WTC11 (cell line): Measurements from ENCODE around the gene GSK3B. TPM values are rescaled to one million over a fixed set of nuclear protein-coding genes. Genes with fewer than 3 reads are reported as not detected.

Experiments used
- ATAC-seq: fragments of 200-7000 bp; cut with Tn5 transposase; 2 replicates; pipeline ENCODE4 v1.10.0; 2021; ENCODE audit warnings: mild to moderate bottlenecking, moderate library complexity
- CTCF ChIA-PET: fragments of 300-600 bp; sonication (Branson Sonifier 250); formaldehyde crosslinking; loops from one replicate; lab custom pipeline; 2021; ENCODE audit warnings: antibody characterized with exemption; lab: Charles Lee
- POLR2A ChIA-PET: fragments of 350-600 bp; sonication (Branson Sonifier 250); formaldehyde crosslinking; loops from one replicate; lab custom pipeline; 2021; ENCODE audit warnings: antibody characterized with exemption; lab: Charles Lee
- DNase-seq: peaks from one replicate; pipeline ENCODE4 v3.0.0; 2021; ENCODE audit warnings: low spot score
- H3K27ac Mint-ChIP-seq: 2 replicates; pipeline ENCODE4 v1.8.0; 2021; ENCODE audit warnings: mixed read lengths
- H3K27me3 Mint-ChIP-seq: 2 replicates; pipeline ENCODE4 v1.8.0; 2021; ENCODE audit warnings: low read depth, mild to moderate bottlenecking, moderate library complexity, mixed read lengths
- H3K36me3 Mint-ChIP-seq: 2 replicates; pipeline ENCODE4 v1.8.0; 2021; ENCODE audit warnings: mixed read lengths
- H3K4me1 Mint-ChIP-seq: 2 replicates; pipeline ENCODE4 v1.8.0; 2022; ENCODE audit warnings: mixed read lengths
- H3K4me3 Mint-ChIP-seq: 2 replicates; pipeline ENCODE4 v1.8.0; 2021; ENCODE audit warnings: mild to moderate bottlenecking, moderate library complexity, mixed read lengths
- H3K9me3 Mint-ChIP-seq: 2 replicates; pipeline ENCODE4 v1.8.0; 2021; ENCODE audit warnings: mixed read lengths
- CREM ChIP-seq: sonication (generic); formaldehyde crosslinking; IDR thresholded peaks from 2 replicates; pipeline ENCODE4 v1.8.1; 2022; ENCODE audit warnings: mild to moderate bottlenecking, missing genetic modification reagents, moderate library complexity
- FOXK1 ChIP-seq: sonication (generic); formaldehyde crosslinking; IDR thresholded peaks from 2 replicates; pipeline ENCODE4 v1.8.0; 2022; ENCODE audit warnings: mild to moderate bottlenecking, moderate library complexity, missing genetic modification reagents
- GABPB1 ChIP-seq: sonication (generic); formaldehyde crosslinking; IDR thresholded peaks from 2 replicates; pipeline ENCODE4 v1.8.1; 2023; ENCODE audit warnings: mild to moderate bottlenecking, missing genetic modification reagents
- GRHL2 ChIP-seq: fragments of 250-450 bp; sonication (Bioruptor Pico); IDR thresholded peaks from 2 replicates; pipeline ENCODE4 v1.8.0; 2022; ENCODE audit warnings: mild to moderate bottlenecking, moderate library complexity; ENCODE audit not compliant: insufficient replicate concordance, severe bottlenecking
- JUN ChIP-seq: sonication (generic); formaldehyde crosslinking; IDR thresholded peaks from 2 replicates; pipeline ENCODE4 v1.8.0; 2023; ENCODE audit warnings: mild to moderate bottlenecking, missing genetic modification reagents
- MXD4 ChIP-seq: fragments of 250-450 bp; sonication (Bioruptor Pico); IDR thresholded peaks from 2 replicates; pipeline ENCODE4 v1.8.0; 2021; ENCODE audit warnings: mild to moderate bottlenecking, moderate library complexity, borderline replicate concordance
- NFE2L1 ChIP-seq: sonication (generic); formaldehyde crosslinking; IDR thresholded peaks from 2 replicates; pipeline ENCODE4 v1.8.1; 2023; ENCODE audit warnings: missing genetic modification reagents
- NR1H2 ChIP-seq: sonication (generic); formaldehyde crosslinking; IDR thresholded peaks from 2 replicates; pipeline ENCODE4 v1.9.0; 2021; ENCODE audit warnings: mild to moderate bottlenecking, moderate library complexity, missing genetic modification reagents
- RELA ChIP-seq: sonication (generic); formaldehyde crosslinking; IDR thresholded peaks from 2 replicates; pipeline ENCODE4 v1.8.1; 2022; ENCODE audit warnings: missing genetic modification reagents, mild to moderate bottlenecking, borderline replicate concordance
- TCF7 ChIP-seq: sonication (generic); formaldehyde crosslinking; IDR thresholded peaks from 2 replicates; pipeline ENCODE4 v1.8.0; 2022; ENCODE audit warnings: mild to moderate bottlenecking, low read depth, missing genetic modification reagents, moderate library complexity
- TP53 ChIP-seq: sonication (generic); formaldehyde crosslinking; IDR thresholded peaks from 2 replicates; pipeline ENCODE4 v1.8.1; 2023; ENCODE audit warnings: mild to moderate bottlenecking, missing genetic modification reagents
- ZNF263 ChIP-seq: sonication (generic); formaldehyde crosslinking; IDR thresholded peaks from 2 replicates; pipeline ENCODE4 v1.8.1; 2022; ENCODE audit warnings: low read depth, mild to moderate bottlenecking, moderate library complexity, missing genetic modification reagents
- ZNF671 ChIP-seq: fragments of 250-450 bp; sonication (Bioruptor Pico); IDR thresholded peaks from 2 replicates; pipeline ENCODE4 v1.8.0; 2021; ENCODE audit warnings: mild to moderate bottlenecking
- total RNA-seq: library from RNA; stranded (reverse); gene quantifications from 3 replicates; pipeline ENCODE4 v1.2.3, GENCODE V29; 2021
- TF ChIP-seq, protein P1 (sequence below): fragments of 250-450 bp; sonication (Bioruptor Pico); IDR thresholded peaks from 2 replicates; pipeline ENCODE4 v1.9.0; 2021; ENCODE audit warnings: mild to moderate bottlenecking
- TF ChIP-seq, protein P2 (sequence below): fragments of 250-450 bp; sonication (Bioruptor Pico); IDR thresholded peaks from 2 replicates; pipeline ENCODE4 v1.9.0; 2021; ENCODE audit warnings: mild to moderate bottlenecking
- TF ChIP-seq, protein P3 (sequence below): sonication (generic); formaldehyde crosslinking; IDR thresholded peaks from 2 replicates; pipeline ENCODE4 v1.8.1; 2022; ENCODE audit warnings: mild to moderate bottlenecking, missing genetic modification reagents, moderate library complexity, borderline replicate concordance
- TF ChIP-seq, protein P4 (sequence below): fragments of 250-450 bp; sonication (Bioruptor Pico); IDR thresholded peaks from 2 replicates; pipeline ENCODE4 v1.9.0; 2021; ENCODE audit warnings: moderate library complexity, mild to moderate bottlenecking, inconsistent platforms, borderline replicate concordance
- TF ChIP-seq, protein P5 (sequence below): sonication (generic); formaldehyde crosslinking; IDR thresholded peaks from 2 replicates; pipeline ENCODE4 v1.8.1; 2023; ENCODE audit warnings: mild to moderate bottlenecking, missing genetic modification reagents
- TF ChIP-seq, protein P6 (sequence below): sonication (generic); formaldehyde crosslinking; IDR thresholded peaks from 2 replicates; pipeline ENCODE4 v1.8.0; 2022; ENCODE audit warnings: mild to moderate bottlenecking, missing genetic modification reagents
- TF ChIP-seq, protein P7 (sequence below): sonication (generic); formaldehyde crosslinking; IDR thresholded peaks from 2 replicates; pipeline ENCODE4 v1.8.1; 2023; ENCODE audit warnings: mild to moderate bottlenecking, missing genetic modification reagents, borderline replicate concordance
- TF ChIP-seq, protein P8 (sequence below): fragments of 200-600 bp; IDR thresholded peaks from 2 replicates; pipeline ENCODE4 v1.8.0; 2022; ENCODE audit warnings: antibody characterized with exemption

The GSK3B gene
- total RNA-seq, 1 experiment from 2014 or later, result 48.9 TPM

DNA sequence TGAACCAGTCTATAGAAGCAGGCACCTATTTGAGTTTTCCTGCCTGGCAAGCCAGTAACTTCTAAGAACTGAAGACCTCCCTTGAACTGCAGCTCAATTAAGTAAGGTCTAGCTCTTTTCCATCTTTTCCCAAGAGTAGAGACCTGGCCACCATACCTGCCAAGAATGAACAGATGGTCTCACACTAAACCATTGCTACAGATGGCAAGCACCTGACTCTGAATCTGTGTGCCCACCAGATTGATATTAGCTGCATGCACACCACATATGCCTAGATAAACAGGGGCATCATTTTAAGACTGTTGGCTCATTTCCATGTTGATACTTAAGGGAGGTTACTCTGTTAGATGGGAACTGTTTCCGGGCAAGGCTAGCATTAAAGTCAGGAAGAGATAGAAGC, 34.8 kb upstream of the GSK3B start:
- H3K9me3 Mint-ChIP-seq, result no peaks in the 10 kb centered on the region
- ChIA-PET CTCF (no interaction called here), POLR2A (no interaction called here)
- TF ChIP-seq FOXK1 (CRISPR knock-in tag) (no peak), JUN (no peak), ZNF263 (CRISPR knock-in tag) (no peak), GABPB1 (no peak), NR1H2 (CRISPR knock-in tag) (no peak), ZNF671 (CRISPR knock-in tag) (no peak), GRHL2 (CRISPR knock-in tag) (no peak), RELA (CRISPR knock-in tag) (no peak), NFE2L1 (CRISPR knock-in tag) (no peak), TP53 (CRISPR knock-in tag) (no peak)
- TF ChIP-seq, protein P1, sequence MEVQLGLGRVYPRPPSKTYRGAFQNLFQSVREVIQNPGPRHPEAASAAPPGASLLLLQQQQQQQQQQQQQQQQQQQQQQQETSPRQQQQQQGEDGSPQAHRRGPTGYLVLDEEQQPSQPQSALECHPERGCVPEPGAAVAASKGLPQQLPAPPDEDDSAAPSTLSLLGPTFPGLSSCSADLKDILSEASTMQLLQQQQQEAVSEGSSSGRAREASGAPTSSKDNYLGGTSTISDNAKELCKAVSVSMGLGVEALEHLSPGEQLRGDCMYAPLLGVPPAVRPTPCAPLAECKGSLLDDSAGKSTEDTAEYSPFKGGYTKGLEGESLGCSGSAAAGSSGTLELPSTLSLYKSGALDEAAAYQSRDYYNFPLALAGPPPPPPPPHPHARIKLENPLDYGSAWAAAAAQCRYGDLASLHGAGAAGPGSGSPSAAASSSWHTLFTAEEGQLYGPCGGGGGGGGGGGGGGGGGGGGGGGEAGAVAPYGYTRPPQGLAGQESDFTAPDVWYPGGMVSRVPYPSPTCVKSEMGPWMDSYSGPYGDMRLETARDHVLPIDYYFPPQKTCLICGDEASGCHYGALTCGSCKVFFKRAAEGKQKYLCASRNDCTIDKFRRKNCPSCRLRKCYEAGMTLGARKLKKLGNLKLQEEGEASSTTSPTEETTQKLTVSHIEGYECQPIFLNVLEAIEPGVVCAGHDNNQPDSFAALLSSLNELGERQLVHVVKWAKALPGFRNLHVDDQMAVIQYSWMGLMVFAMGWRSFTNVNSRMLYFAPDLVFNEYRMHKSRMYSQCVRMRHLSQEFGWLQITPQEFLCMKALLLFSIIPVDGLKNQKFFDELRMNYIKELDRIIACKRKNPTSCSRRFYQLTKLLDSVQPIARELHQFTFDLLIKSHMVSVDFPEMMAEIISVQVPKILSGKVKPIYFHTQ (CRISPR knock-in tag), result no peak
- TF ChIP-seq, protein P2, sequence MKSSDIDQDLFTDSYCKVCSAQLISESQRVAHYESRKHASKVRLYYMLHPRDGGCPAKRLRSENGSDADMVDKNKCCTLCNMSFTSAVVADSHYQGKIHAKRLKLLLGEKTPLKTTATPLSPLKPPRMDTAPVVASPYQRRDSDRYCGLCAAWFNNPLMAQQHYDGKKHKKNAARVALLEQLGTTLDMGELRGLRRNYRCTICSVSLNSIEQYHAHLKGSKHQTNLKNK (CRISPR knock-in tag), result no peak
- TF ChIP-seq, protein P3, sequence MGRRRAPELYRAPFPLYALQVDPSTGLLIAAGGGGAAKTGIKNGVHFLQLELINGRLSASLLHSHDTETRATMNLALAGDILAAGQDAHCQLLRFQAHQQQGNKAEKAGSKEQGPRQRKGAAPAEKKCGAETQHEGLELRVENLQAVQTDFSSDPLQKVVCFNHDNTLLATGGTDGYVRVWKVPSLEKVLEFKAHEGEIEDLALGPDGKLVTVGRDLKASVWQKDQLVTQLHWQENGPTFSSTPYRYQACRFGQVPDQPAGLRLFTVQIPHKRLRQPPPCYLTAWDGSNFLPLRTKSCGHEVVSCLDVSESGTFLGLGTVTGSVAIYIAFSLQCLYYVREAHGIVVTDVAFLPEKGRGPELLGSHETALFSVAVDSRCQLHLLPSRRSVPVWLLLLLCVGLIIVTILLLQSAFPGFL, result no peak
- TF ChIP-seq, protein P4, sequence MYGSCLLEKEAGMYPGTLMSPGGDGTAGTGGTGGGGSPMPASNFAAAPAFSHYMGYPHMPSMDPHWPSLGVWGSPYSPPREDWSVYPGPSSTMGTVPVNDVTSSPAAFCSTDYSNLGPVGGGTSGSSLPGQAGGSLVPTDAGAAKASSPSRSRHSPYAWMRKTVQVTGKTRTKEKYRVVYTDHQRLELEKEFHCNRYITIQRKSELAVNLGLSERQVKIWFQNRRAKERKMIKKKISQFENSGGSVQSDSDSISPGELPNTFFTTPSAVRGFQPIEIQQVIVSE (CRISPR knock-in tag), result no peak
- TF ChIP-seq, protein P5, sequence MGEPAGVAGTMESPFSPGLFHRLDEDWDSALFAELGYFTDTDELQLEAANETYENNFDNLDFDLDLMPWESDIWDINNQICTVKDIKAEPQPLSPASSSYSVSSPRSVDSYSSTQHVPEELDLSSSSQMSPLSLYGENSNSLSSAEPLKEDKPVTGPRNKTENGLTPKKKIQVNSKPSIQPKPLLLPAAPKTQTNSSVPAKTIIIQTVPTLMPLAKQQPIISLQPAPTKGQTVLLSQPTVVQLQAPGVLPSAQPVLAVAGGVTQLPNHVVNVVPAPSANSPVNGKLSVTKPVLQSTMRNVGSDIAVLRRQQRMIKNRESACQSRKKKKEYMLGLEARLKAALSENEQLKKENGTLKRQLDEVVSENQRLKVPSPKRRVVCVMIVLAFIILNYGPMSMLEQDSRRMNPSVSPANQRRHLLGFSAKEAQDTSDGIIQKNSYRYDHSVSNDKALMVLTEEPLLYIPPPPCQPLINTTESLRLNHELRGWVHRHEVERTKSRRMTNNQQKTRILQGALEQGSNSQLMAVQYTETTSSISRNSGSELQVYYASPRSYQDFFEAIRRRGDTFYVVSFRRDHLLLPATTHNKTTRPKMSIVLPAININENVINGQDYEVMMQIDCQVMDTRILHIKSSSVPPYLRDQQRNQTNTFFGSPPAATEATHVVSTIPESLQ (CRISPR knock-in tag), result no peak
- no peak overlapping the region for H3K27ac Mint-ChIP-seq
- ATAC-seq (no peak), DNase-seq (no peak)
- H3K27me3 Mint-ChIP-seq, result no peaks in the 10 kb centered on the region
- H3K4me3 Mint-ChIP-seq, result no peak overlapping the region
- no peaks in the 10 kb centered on the region for H3K36me3 Mint-ChIP-seq
- H3K4me1 Mint-ChIP-seq, result peaks cover 12% of the 10 kb centered on the region

DNA sequence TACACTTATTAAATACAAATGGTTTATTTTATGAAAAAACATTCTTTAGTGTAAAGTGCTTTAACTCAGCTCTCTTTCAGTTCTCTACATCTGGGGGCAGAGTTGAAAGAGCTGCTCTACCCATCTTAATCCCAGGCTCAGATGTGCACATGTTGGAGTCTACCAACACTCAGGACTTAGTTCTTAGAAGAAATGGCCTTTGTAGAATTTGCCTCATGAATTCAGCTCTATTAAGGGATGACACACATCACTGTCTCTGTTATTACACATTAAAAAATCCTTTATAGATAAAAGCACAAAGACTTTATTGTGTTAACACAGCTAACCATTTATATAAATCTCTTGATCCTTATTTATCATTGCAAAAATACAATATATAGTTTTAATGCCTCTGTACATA, 31.7 kb upstream of the GSK3B start:
- ChIA-PET POLR2A (interaction anchor here (1.2 kb wide), 1 partner anchor 30 kb away, joined by 4 read pairs; no protein-coding TSS in a partner anchor), CTCF (interaction anchor here (0.5 to 1.7 kb wide), 3 partner anchors 21 to 295 kb away, joined by 3 to 4 read pairs (median 4); no protein-coding TSS in a partner anchor)
- ATAC-seq, result no peak
- Mint-ChIP-seq H3K4me1 (peaks cover 11% of the 10 kb centered on the region), H3K9me3 (peaks cover 15% of the 10 kb centered on the region; the same call in 1 of the 2 replicates), H3K36me3 (no peaks in the 10 kb centered on the region), H3K4me3 (no peak overlapping the region), H3K27me3 (no peaks in the 10 kb centered on the region), H3K27ac (no peak overlapping the region)
- DNase-seq, result no peak
- TF ChIP-seq, protein P6, sequence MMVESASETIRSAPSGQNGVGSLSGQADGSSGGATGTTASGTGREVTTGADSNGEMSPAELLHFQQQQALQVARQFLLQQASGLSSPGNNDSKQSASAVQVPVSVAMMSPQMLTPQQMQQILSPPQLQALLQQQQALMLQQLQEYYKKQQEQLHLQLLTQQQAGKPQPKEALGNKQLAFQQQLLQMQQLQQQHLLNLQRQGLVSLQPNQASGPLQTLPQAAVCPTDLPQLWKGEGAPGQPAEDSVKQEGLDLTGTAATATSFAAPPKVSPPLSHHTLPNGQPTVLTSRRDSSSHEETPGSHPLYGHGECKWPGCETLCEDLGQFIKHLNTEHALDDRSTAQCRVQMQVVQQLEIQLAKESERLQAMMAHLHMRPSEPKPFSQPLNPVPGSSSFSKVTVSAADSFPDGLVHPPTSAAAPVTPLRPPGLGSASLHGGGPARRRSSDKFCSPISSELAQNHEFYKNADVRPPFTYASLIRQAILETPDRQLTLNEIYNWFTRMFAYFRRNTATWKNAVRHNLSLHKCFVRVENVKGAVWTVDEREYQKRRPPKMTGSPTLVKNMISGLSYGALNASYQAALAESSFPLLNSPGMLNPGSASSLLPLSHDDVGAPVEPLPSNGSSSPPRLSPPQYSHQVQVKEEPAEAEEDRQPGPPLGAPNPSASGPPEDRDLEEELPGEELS (CRISPR knock-in tag), result no peak
- TF ChIP-seq NFE2L1 (CRISPR knock-in tag) (no peak), MXD4 (CRISPR knock-in tag) (no peak), CREM (CRISPR knock-in tag) (no peak), TCF7 (CRISPR knock-in tag) (no peak)
- TF ChIP-seq, protein P7, sequence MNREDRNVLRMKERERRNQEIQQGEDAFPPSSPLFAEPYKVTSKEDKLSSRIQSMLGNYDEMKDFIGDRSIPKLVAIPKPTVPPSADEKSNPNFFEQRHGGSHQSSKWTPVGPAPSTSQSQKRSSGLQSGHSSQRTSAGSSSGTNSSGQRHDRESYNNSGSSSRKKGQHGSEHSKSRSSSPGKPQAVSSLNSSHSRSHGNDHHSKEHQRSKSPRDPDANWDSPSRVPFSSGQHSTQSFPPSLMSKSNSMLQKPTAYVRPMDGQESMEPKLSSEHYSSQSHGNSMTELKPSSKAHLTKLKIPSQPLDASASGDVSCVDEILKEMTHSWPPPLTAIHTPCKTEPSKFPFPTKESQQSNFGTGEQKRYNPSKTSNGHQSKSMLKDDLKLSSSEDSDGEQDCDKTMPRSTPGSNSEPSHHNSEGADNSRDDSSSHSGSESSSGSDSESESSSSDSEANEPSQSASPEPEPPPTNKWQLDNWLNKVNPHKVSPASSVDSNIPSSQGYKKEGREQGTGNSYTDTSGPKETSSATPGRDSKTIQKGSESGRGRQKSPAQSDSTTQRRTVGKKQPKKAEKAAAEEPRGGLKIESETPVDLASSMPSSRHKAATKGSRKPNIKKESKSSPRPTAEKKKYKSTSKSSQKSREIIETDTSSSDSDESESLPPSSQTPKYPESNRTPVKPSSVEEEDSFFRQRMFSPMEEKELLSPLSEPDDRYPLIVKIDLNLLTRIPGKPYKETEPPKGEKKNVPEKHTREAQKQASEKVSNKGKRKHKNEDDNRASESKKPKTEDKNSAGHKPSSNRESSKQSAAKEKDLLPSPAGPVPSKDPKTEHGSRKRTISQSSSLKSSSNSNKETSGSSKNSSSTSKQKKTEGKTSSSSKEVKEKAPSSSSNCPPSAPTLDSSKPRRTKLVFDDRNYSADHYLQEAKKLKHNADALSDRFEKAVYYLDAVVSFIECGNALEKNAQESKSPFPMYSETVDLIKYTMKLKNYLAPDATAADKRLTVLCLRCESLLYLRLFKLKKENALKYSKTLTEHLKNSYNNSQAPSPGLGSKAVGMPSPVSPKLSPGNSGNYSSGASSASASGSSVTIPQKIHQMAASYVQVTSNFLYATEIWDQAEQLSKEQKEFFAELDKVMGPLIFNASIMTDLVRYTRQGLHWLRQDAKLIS, result no peak
- TF ChIP-seq, protein P8, sequence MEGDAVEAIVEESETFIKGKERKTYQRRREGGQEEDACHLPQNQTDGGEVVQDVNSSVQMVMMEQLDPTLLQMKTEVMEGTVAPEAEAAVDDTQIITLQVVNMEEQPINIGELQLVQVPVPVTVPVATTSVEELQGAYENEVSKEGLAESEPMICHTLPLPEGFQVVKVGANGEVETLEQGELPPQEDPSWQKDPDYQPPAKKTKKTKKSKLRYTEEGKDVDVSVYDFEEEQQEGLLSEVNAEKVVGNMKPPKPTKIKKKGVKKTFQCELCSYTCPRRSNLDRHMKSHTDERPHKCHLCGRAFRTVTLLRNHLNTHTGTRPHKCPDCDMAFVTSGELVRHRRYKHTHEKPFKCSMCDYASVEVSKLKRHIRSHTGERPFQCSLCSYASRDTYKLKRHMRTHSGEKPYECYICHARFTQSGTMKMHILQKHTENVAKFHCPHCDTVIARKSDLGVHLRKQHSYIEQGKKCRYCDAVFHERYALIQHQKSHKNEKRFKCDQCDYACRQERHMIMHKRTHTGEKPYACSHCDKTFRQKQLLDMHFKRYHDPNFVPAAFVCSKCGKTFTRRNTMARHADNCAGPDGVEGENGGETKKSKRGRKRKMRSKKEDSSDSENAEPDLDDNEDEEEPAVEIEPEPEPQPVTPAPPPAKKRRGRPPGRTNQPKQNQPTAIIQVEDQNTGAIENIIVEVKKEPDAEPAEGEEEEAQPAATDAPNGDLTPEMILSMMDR, result no peak
